Measurements from ENCODE around the gene RASGRF2.

Gene RASGRF2

GRCh38 chr5:81137833-81138232, 177.7 kb downstream of the RASGRF2 start:
- Histone ChIP-seq H3K36me3 (ENCODE audit: control insufficient read depth, insufficient read depth, low read length) (no peaks in the 10 kb centered on the region), H3K79me2 (no peaks in the 10 kb centered on the region), H3K4me3 (ENCODE audit: low read depth, low read length) (no peak overlapping the region), H3K4me1 (no peaks in the 10 kb centered on the region), H3K4me2 (ENCODE audit: low read length) (no peak overlapping the region), H3K9me3 (ENCODE audit: control insufficient read depth, low read length) (peaks cover 5% of the 10 kb centered on the region), H3K27me3 (ENCODE audit: control insufficient read depth, insufficient read depth, low read length) (no peaks in the 10 kb centered on the region), H3K9ac (no peak overlapping the region), H2AFZ (no peak overlapping the region), H3K27ac (no peak overlapping the region)
- no peak for TF ChIP-seq CTCF (IDR thresholded peaks at IDR 0.05)

- TF ChIP-seq CTCF (IDR thresholded peaks at IDR 0.05): no peak
- Histone ChIP-seq H3K9ac (no peak overlapping the region), H3K27ac (no peak overlapping the region), H2AFZ (no peak overlapping the region), H3K4me3 (ENCODE audit: low read depth, low read length) (no peak overlapping the region), H3K36me3 (ENCODE audit: control insufficient read depth, insufficient read depth, low read length) (no peaks in the 10 kb centered on the region), H3K4me1 (no peaks in the 10 kb centered on the region), H3K79me2 (no peaks in the 10 kb centered on the region), H3K27me3 (ENCODE audit: control insufficient read depth, insufficient read depth, low read length) (no peaks in the 10 kb centered on the region), H3K9me3 (ENCODE audit: control insufficient read depth, low read length) (peaks cover 5% of the 10 kb centered on the region), H3K4me2 (ENCODE audit: low read length) (no peak overlapping the region)
Measured at GRCh38 chr5:81140441-81140840, 180.3 kb downstream of the RASGRF2 start.

- Histone ChIP-seq H2AFZ (no peak overlapping the region), H3K79me2 (no peaks in the 10 kb centered on the region), H3K36me3 (ENCODE audit: control insufficient read depth, insufficient read depth, low read length) (no peaks in the 10 kb centered on the region), H3K27ac (no peak overlapping the region), H3K4me3 (ENCODE audit: low read depth, low read length) (no peak overlapping the region), H3K4me2 (ENCODE audit: low read length) (no peak overlapping the region), H3K4me1 (no peaks in the 10 kb centered on the region), H3K9ac (no peak overlapping the region), H3K27me3 (ENCODE audit: control insufficient read depth, insufficient read depth, low read length) (no peaks in the 10 kb centered on the region), H3K9me3 (ENCODE audit: control insufficient read depth, low read length) (peaks cover 5% of the 10 kb centered on the region)
- no peak for TF ChIP-seq CTCF (IDR thresholded peaks at IDR 0.05)
Measured at GRCh38 chr5:81140943-81141342, 180.8 kb downstream of the RASGRF2 start.

- Histone ChIP-seq H3K9ac (no peak overlapping the region), H3K27me3 (ENCODE audit: control insufficient read depth, insufficient read depth, low read length) (no peaks in the 10 kb centered on the region), H3K9me3 (ENCODE audit: control insufficient read depth, low read length) (no peaks in the 10 kb centered on the region), H3K36me3 (ENCODE audit: control insufficient read depth, insufficient read depth, low read length) (no peaks in the 10 kb centered on the region), H3K4me1 (peaks cover 4% of the 10 kb centered on the region), H3K4me2 (ENCODE audit: low read length) (no peak overlapping the region), H3K27ac (no peak overlapping the region), H2AFZ (no peak overlapping the region), H3K79me2 (no peaks in the 10 kb centered on the region), H3K4me3 (ENCODE audit: low read depth, low read length) (no peak overlapping the region)
- TF ChIP-seq CTCF (IDR thresholded peaks at IDR 0.05): no peak
Measured at GRCh38 chr5:81142108-81142507, 181.9 kb downstream of the RASGRF2 start.

GRCh38 chr5:81145329-81145935, 185.3 kb downstream of the RASGRF2 start:
- H3K4me1 ChIP-seq: peaks cover 5% of the 10 kb centered on the region
- H3K27me3 ChIP-seq (ENCODE audit: control insufficient read depth, insufficient read depth, low read length): no peaks in the 10 kb centered on the region
- H3K27ac ChIP-seq: no peak overlapping the region
- H3K4me3 ChIP-seq (ENCODE audit: low read depth, low read length): no peak overlapping the region
- H3K9me3 ChIP-seq (ENCODE audit: control insufficient read depth, low read length): no peaks in the 10 kb centered on the region
- H3K36me3 ChIP-seq (ENCODE audit: control insufficient read depth, insufficient read depth, low read length): no peaks in the 10 kb centered on the region
- H2AFZ ChIP-seq: no peak overlapping the region
- no peak for TF ChIP-seq CTCF (IDR thresholded peaks at IDR 0.05)
- no peaks in the 10 kb centered on the region for H3K79me2 ChIP-seq
- no peak overlapping the region for H3K9ac ChIP-seq
- H3K4me2 ChIP-seq (ENCODE audit: low read length): no peak overlapping the region

All from parathyroid adenoma (tissue), 2 donors.